Measurements from ENCODE around the gene FBXO45. TPM values are rescaled to one million over a fixed set of nuclear protein-coding genes. Genes with fewer than 3 reads are reported as not detected.
"Not testable (repeated sequence)": the region's sequence is repeated elsewhere in the genome, so short reads cannot be mapped to it uniquely, and the experiment has no call there.

FBXO45 gene
- total RNA-seq, 1 donor: 12.5 TPM

GRCh38 chr3:196634224-196634623, 65.8 kb downstream of the FBXO45 start:
- TF ChIP-seq, protein P1, sequence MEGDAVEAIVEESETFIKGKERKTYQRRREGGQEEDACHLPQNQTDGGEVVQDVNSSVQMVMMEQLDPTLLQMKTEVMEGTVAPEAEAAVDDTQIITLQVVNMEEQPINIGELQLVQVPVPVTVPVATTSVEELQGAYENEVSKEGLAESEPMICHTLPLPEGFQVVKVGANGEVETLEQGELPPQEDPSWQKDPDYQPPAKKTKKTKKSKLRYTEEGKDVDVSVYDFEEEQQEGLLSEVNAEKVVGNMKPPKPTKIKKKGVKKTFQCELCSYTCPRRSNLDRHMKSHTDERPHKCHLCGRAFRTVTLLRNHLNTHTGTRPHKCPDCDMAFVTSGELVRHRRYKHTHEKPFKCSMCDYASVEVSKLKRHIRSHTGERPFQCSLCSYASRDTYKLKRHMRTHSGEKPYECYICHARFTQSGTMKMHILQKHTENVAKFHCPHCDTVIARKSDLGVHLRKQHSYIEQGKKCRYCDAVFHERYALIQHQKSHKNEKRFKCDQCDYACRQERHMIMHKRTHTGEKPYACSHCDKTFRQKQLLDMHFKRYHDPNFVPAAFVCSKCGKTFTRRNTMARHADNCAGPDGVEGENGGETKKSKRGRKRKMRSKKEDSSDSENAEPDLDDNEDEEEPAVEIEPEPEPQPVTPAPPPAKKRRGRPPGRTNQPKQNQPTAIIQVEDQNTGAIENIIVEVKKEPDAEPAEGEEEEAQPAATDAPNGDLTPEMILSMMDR (IDR thresholded peaks at IDR 0.05; ENCODE audit: insufficient read depth, low read depth, low read length): no peak
- DNase-seq (ENCODE audit: low read depth): no peak
- H3K4me3 ChIP-seq (ENCODE audit: low read depth, low read length): no peak overlapping the region

- TF ChIP-seq, protein P1 (IDR thresholded peaks at IDR 0.05; ENCODE audit: insufficient read depth, low read depth, low read length): no peak
- H3K4me3 ChIP-seq (ENCODE audit: low read depth, low read length): no peak overlapping the region
- DNase-seq (ENCODE audit: low read depth): no peak
These were observed 66.4 kb downstream of the FBXO45 start for GRCh38 chr3:196634829-196635228.

GRCh38 chr3:196636369-196637349, 68.2 kb downstream of the FBXO45 start:
- TF ChIP-seq, protein P1 (IDR thresholded peaks at IDR 0.05; ENCODE audit: insufficient read depth, low read depth, low read length): no peak
- H3K4me3 ChIP-seq (ENCODE audit: low read depth, low read length): no peak overlapping the region
- no peak for DNase-seq (ENCODE audit: low read depth)

DNA sequence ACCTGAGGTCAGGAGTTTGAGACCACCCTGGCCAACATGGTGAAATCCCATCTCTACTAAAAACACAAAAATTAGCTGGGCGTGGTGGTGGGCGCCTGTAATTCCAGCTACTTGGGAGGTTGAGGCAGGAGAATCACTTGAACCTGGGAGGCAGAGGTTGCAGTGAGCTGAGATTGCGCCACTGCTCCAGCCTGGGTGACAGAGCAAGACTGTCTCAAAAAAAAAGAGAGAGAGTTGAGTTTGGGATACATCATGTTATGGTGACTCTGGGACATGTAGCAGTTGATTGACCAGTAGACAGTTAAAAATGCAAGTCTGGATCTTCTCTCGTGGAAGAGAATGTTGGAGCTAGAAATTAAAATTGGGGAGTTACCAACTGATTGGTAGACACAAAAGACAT, 69.5 kb downstream of the FBXO45 start:
- not testable (repeated sequence) for DNase-seq (ENCODE audit: low read depth)

More for the DNA sequence above, 69.5 kb downstream of the FBXO45 start:
- not testable (repeated sequence) for H3K4me3 ChIP-seq (ENCODE audit: low read depth, low read length)

Small RNA genes within 50 kb of the gene (small RNA-seq; reads per million reads assigned to genes)
- not detected for gene RPS29P3

Other genes with a start within 250 kb of the FBXO45 start
- 0.43 and 0.97 TPM in 2 replicates for gene TM4SF19, start 230.3 kb upstream of the FBXO45 start, total RNA-seq
- gene UBXN7, start 136.2 kb upstream of the FBXO45 start, total RNA-seq: 19.0 and 30.2 TPM in 2 replicates
- gene RNF168, start 64.9 kb upstream of the FBXO45 start, total RNA-seq: 17.1 and 22.5 TPM in 2 replicates
- gene SMCO1, start 53.3 kb upstream of the FBXO45 start, total RNA-seq: under 0.01 TPM in 1 of 2 replicates, not detected in the other
- 5.5 and 6.9 TPM in 2 replicates for gene WDR53, start 106 bp upstream of the FBXO45 start, total RNA-seq
- under 0.01 and 0.32 TPM in 2 replicates for gene NRROS, start 71.0 kb downstream of the FBXO45 start, total RNA-seq
- gene CEP19, start 143.6 kb downstream of the FBXO45 start, total RNA-seq: 1.6 and 5.2 TPM in 2 replicates
- gene PIGX, start 143.7 kb downstream of the FBXO45 start, total RNA-seq: 18.0 and 31.1 TPM in 2 replicates
- 34.5 and 57.0 TPM in 2 replicates for gene PAK2, start 171.2 kb downstream of the FBXO45 start, total RNA-seq